ENCODE measurements around the gene RIC8A.
"Not testable (repeated sequence)": the region's sequence is repeated elsewhere in the genome, so short reads cannot be mapped to it uniquely, and the experiment has no call there.

Gene RIC8A

GRCh38 chr11:220641-221215 lies 13.2 kb downstream of the RIC8A start:
- DNase-seq = not testable (repeated sequence)

DNA sequence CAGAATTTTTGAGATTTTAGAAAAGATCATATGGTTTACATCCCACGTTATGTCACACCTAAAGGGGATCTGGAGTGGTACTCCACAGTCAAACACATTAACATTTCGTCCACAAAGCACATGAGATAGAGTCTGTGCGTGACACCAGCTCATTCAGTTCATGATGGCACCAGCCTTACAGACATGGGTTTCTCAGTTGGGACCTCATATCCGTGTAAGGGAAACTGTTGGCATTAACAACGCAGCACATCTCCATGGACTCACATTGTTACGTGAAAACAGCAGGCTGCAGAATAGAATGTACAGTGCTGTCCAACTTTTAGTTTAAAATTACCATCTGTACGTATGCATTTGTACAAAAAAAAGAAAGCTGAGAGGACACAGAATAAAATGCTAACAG lies 14.0 kb downstream of the RIC8A start:
- no peak for DNase-seq

DNA sequence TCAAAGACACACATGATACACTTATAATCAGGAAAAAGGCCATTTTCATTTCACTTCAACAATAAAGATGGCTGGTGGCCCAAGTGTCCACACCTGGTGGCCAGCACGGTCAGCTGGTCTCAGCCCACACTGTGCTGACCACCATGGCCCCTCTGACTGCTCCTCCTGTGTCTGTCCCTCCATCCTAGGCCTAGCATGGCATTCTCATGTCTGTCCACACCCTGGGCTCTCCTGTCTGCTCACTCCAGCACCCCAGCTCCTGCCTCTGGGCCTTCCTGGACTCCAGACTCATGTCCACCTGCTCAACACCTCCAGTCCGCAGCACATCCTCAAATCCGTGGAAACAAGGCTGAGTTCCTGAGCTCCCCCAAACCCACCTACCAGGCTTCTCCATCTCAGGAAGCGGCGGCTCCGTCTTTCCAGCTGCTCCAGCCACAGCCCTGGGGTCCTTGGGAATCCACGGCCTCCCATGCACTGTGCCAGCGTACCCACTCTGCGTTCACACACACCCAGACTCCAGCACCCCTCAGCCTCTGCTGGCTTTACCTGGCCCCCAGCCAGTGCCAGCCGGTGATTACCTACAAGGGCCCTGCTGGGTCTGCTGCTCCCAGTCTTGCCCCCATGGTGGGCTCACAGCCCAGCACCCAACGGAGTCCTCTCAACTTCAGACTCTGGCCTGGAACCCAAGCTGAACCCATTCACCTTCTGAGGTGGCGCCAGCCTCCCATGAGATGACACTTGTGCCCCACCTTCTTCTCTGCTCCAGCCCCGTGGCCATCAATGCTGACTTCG lies 14.7 kb downstream of the RIC8A start:
- DNase-seq = no peak

- no peak for DNase-seq
Measured at GRCh38 chr11:223026-223789, 15.7 kb downstream of the RIC8A start.

DNA sequence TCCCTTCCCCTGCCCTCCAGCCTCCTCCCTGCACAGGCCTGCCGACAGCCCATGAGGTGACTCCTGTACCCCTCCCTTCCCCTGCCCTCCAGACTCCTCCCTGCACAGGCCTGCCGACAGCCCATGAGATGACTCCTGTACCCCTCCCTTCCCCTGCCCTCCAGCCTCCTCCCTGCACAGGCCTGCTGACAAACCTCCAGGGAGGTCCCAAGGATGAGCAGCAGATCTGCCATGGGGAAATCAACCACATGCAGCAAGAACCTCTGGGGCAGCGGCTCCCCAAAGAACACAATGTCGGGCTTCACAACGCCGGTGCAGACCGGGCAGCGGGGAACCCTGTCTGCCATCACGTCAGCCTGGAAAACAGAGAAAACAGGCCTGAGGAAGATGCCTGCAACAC lies 16.4 kb downstream of the RIC8A start:
- DNase-seq = no peak

DNA sequence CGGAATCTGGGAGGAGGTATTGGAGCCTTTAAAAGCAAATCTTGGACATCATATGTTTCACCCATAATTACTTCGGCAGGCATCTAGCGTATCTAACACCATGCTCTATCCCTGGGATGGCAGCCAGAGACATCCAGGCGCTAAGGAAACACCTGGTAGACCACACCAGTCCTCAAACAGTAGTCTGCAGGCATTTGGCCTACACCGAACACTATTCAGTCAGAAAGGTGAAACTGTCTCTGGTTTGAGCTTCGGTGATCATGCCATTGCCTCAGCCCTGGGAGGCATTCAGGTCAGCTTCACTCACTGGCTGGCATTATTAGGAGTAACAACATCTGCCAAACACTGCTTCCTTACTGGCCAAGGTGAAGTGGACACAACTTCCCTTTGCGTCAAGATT lies 16.9 kb downstream of the RIC8A start:
- DNase-seq = no peak

DNA sequence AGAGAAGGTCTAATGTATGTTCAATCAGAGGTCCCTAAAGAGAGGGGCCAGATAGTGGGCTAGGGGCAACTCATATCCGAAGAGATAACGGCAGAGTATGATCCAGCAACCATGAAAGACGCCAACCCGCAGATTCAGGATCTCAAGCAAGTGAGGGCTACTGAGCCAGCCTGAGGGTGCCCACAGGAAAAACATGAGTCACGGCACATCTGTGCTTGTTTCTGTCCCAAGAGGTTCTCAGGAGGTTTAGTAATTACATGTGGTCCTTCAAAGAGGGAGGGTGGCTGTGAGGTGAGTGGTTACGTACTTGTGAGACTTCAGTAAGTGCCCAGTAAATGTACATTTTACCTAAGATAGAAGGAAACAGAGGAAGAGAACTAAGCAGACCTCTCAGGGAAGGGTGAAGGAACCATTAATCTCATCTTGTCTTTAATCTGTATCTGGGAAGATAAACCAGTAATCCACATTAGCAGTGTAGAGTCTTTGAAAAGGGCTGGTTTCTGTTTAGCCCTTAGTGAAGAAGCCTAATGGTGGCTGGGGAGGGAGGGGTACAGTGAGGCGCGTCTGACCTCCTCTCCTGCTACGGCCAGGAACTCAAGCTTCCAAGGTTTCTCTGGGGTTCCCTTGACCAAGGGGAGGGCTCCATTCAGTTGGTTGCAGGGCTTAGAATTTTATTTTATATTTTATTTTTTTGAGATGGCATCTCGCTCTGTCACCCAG lies 18.4 kb downstream of the RIC8A start:
- DNase-seq = no peak

- no peak for DNase-seq
Measured at GRCh38 chr11:227824-228379, 20.4 kb downstream of the RIC8A start.

DNA sequence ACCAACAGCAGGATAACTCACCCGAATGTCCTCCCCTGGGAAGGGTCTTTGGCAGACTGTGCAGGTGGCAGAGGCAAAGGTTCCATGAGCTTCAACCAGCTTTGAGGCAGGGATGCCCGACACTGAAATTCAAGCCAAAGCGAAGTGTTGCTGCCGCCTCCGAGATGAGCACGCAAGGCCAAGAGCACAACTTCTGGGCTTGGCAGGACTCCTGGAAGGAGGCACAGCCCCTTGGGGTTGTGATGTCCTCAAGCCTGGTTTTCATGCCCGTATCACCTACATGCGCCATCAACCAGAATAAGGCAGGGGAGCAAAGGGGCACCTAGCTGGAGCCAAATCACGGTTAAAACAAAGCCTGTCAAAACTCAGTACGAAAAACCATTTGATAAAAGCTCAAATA lies 22.9 kb downstream of the RIC8A start:
- DNase-seq = no peak

- DNase-seq = no peak
Measured at GRCh38 chr11:232783-233565, 25.5 kb downstream of the RIC8A start.

DNA sequence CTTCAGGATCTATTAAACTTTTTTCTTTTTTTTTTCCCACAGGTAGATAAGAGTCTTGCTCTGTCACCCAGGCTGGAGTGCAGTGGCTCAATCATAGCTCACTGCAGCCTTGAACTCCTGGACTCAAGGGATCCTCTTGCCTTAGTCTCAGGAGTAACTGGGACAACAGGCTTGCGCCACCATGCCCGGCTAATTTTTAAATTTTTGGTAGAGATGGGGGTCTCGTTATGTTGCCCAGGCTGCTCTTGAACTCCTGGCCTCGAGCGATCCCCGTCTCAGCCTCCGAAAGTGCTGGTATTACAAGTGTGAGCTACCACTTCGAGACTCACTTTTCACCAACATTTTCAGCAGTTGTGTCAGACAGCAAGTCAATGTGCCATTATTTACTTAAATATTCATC lies 27.7 kb downstream of the RIC8A start:
- no peak for DNase-seq

GRCh38 chr11:235609-235996 lies 28.1 kb downstream of the RIC8A start:
- no peak for DNase-seq

DNA sequence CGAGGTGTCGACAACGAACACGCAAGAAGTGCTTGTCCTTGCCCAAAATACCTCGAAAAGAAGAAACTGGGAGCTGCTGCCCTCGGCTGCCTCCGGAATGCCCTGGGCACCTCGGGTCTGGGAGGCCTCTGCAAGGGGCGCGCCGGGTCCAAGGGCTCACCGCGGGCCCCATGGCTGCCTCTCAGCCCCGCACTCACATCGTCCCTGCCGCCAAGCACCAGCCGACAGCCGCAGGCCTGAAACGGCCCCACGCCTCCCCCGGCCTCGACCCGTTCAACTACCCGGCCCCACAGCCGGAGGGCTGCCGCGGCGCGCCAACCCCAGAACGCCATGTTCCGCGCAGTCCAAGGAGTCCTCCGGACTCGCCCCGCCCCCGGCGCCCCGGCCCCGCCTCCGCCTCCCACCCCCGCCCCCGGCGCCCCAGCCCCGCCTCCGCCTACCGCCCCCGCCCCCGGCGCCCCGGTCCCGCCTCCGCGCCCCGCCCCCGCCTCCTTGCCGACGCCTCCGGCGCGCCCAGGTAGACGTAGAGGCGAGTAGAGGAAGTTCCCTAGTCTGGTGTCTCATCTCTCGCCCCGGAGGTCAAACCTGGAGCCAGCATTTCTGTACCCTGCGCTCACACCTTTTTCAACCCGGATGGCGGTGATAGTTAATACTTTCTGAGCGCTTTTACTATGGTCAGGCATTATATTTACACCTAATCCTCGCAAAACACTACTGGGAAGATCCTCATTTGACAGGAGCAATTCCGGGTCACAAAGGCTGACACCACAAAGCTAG lies 28.7 kb downstream of the RIC8A start, which contains the start of gene SIRT3:
TSS of gene SIRT3 (minus strand) at position 346 of the 777 bp plus-strand sequence. CDS start at position 332, 14 bp downstream.
- DNase-seq = peak; percentile 91

- peak; percentile 90 for DNase-seq
Measured at GRCh38 chr11:236774-237767, 29.6 kb downstream of the RIC8A start, which contains the start of gene PSMD13. Gene PSMD13 (plus strand): TSS chr11:236976. CDS start chr11:237050, 74 bp downstream.

DNA sequence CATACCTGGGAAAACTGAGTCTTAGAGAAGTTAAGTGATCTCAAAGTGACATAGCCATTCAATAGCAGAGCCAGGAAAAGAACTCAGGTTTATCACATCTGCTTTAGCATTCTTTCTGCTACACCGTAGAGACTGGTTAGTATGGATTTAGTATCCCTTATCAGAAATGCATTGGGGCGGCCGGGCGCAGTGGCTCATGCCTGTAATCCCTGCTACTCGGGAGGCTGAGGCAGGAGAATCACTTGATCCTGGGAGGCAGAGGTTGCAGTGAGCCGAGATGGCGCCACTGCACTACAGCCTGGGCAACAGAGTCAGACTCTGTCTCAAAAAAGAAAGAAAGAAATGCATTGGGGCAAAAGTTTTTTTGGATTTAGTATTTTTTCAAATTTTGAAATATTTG lies 30.8 kb downstream of the RIC8A start:
- DNase-seq = not testable (repeated sequence)

DNA sequence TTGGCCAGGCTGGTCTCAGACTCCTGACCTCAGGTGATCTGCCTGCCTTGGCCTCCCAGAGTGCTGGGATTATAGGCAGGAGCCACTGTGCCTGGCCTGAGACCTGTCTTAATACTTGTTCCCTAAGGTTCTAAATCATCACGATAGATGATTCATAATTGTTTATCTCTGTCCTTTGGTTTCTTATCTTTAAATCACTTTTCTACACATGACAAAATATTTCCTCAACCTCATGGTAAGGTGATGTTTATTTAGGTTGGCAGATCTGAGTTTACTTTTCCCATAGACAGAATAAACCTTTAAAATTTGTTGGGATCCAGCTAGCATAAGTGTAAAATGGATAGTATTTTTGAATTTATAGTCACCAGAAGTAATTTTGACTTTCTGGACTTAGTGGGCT lies 32.8 kb downstream of the RIC8A start:
- no peak for DNase-seq

- DNase-seq = no peak
Measured at GRCh38 chr11:241634-242033, 34.1 kb downstream of the RIC8A start.

DNA sequence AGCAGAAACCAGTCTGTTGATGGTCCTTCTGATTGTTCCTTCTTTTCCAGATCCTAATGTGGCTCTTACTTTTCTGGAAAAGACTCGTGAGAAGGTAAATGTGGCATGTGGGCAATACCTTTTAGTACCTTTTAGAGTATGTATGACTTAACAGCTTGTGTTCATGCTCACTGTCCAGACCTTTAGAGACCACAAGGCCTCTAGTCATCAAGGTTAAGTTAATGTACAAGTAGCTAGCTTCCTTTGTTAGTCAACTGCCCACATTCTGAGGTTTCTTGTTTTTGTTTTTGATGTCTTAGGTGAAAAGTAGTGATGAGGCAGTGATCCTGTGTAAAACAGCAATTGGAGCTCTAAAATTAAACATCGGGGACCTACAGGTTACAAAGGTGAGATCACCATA lies 36.9 kb downstream of the RIC8A start:
- no peak for DNase-seq

DNA sequence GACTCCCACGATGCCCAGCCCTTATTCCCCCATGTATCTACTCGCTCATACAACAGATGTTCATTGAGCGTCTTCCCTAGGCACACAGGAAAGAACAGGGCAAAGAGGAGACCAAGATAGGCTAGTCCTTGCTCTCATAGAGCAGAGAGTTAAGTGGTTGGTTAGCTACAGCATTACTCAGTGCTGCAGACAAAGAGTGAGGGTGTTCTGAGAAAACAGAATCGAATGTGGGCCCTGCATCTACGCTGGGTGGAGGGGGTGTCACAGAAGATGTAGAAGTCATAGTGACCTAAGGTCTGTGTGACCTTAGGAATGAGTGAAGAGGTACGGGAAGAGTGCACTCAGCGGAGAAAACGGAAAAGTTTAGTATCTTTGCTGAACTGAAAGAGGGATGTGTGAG lies 41.6 kb downstream of the RIC8A start:
- DNase-seq = no peak

DNA sequence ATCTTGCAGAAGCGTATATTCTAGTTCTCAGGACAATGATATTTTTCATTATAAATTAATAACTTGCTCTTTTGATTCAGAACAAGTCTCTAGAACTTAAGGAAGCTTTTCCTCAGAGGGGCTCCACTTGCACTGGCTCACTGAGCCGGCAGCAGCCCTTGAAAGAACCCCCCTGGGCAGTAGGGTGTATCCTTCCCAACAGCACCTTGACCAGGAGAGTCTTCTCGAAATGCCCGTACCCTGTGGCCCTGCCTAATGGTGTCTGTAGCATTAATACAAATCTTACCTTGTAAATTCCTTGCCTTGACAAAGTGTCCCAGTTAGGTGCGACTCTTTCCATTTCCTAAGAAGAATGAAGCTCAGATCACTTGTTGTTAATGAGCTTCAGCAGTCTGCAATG lies 42.8 kb downstream of the RIC8A start:
- no peak for DNase-seq
